ENCODE results near the gene ARL6IP5.

The ARL6IP5 gene

GRCh38 chr3:69119681-69120080, 34.9 kb downstream of the ARL6IP5 start:
- DNase-seq, result no peak

DNA sequence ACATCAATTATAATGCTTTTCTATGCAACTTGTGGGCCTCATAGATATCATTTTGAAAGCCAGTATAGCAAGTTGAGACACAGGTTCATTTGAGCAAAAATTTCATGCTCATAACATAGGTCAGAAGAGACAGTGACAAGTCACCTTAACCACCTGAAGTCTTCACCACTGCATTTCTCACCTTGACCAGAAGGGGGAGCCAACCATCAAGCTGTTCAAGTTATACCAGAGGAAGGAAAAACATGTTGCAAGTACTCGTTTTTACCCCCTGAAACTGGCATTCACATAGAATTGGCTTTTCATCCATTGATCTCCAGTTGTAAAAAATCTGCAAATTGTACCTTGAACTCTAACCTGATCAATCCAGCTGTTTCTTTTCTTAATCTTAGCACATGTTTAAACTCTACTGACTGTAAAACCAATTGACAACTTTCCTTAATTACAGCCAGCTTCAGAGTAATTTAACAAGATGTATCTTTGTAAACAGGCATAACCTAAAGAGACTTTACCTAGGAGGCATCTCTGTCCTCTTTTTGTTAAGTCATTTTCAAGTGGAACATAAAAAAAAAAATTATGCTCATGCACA, 36.2 kb downstream of the ARL6IP5 start:
- peak; percentile 31 for DNase-seq

DNA sequence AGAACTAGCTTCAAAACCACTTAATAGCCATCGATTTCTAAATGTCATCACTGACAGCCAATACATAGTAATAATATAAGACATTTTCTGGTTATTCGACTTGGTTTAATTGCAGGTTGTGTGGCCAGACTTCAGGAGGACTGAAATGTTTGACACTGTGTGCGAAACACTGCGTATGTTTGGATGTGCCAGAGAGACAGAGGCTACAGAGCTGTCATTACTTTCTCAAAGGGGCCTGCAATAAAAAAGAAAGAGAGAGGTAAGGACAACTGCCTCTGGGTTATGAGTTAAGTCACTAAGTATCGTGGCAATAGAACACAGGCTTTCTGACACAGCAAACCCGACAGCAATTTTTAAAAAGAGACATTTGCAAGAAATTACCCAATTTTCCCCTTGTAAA, 36.8 kb downstream of the ARL6IP5 start:
- DNase-seq, result no peak

DNA sequence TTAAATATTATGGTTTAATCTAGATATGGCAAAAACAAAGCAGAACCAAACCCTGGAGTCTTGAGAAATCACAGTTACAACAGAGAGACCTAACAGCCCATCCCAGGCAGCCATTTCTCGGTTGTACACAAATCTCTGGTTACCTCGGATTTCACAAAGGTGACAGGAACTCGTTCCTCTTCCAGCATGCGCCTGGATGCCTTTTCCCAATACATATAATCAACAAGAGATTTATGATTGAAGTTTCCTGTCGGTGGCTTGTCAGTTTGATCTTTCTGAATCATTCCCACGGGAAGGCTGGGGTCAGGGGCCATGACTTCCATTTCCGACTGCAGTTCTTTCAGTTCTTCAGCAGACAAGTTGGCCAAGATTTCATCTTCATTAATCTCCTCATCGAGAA, 37.2 kb downstream of the ARL6IP5 start:
- no peak for DNase-seq

- DNase-seq, result no peak
Observed at GRCh38 chr3:69122403-69122802, 37.7 kb downstream of the ARL6IP5 start, which contains the start of gene LMOD3. TSS of gene LMOD3 (minus strand) at chr3:69122595. CDS start at chr3:69122386, 209 bp downstream.

DNA sequence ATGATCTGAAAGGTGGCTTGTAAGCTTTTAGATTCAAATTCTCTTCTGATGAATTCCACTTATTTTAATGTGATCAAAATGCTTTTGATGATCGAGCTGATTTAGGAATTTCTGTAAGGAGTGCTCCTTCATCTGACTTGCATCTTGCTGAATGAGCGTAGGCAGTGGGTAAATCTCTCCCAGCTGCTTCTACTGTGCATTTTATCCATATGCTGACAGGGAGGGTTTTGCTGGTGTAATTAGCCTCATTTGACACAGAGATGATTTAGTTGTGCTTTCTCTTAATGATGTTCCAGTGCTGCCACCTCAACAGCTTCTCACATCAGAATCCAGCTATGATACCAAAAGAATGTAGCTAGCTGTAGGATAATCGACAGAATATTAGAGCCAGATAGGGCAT, 41.5 kb downstream of the ARL6IP5 start:
- no peak for DNase-seq

DNA sequence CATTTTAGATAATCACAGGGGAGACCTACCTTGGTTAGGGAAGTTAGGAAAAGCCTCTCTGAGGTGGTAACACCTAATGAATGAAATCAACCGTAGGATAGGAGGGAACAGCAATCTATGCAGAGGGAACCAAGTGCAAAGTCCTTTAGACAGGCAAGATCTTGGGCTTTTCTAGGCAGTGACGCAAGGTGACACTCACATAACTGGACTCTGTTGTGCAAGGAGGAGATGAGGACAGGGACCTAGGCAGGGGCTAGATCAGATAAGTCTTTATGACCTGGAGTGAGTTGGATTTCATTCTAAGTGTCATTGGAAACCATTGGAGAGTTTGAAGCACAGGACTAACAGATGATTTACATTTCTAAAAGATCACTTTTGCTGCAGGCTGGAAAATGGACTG, 42.3 kb downstream of the ARL6IP5 start:
- no peak for DNase-seq

DNA sequence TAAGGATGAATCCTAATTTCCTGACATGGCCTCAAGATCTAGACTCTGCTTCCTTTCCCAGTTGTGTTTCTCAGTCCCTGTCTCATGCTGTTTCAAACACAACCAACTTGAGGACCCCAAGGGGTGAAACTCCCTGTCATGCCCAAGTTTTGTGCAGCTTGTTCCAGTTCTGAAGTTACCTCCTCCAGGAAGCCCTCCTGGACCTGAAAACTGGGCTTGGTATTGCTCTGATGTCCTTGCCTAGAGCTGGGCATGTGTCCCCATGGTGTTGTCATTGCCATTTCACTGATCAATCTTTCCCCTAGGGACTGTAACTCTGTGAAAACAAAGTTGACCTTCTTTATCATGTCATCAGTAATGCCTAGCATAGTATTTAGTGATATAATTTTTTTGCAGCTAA, 43.8 kb downstream of the ARL6IP5 start:
- no peak for DNase-seq

DNA sequence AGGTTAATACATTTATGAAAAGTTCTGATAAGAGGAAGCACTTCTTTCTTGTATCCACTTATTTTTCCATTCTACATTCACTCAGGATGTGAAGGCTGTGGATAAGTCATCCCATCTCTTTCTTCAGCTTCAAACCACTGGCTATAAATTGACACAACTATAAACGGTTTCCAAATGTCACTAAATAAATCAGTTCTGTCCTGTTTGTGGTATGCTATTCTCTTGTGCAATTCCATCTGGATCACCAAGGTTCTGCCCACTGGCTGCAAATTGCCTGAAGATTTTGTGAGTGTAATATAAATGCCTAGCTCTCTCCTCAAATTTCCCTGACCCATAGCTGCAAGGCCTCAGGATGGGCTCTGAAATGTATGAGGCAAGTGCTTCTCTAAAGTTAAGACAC, 44.8 kb downstream of the ARL6IP5 start:
- no peak for DNase-seq

- DNase-seq, result no peak
Observed at GRCh38 chr3:69130689-69131088, 46.0 kb downstream of the ARL6IP5 start.

- no peak for DNase-seq
Observed at GRCh38 chr3:69137005-69137404, 52.3 kb downstream of the ARL6IP5 start.

DNA sequence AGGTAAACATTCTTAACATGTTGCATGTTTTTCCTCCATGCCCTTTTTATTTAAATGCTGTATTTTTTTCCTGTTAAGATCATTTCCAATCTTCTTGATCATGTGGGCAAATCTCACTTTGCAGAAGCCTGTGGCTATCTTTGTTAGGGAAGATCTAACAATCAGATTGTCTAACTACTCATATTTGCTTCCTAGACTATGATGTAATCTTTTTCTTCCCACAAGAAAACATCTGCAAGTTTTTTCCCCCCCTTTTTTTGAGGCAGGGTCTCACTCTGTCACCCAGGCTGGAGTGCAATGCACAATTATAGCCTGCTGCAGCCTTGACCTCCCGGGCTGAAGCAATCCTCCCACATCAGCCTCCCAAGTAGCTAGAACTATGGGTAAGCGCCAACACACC, 52.7 kb downstream of the ARL6IP5 start:
- DNase-seq, result no peak

DNA sequence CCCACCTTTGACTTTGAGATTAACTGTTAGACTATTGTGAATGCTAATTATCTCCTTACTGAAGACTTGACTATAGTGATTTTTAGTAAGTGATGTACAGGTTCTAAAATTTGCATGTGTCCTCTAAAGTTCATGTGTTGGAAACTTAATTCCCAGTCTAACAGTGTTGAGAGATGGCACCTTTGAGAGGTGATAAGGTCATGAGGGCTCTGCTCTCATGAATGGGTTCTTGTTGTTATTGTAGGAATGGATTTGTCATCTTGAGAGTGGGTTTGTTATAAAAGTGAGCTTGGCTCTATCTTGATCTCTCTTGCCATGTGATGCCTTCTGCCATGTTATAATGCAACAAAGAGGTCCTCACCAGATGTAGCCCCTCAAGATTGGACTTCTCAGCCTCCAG, 56.6 kb downstream of the ARL6IP5 start:
- no peak for DNase-seq

DNA sequence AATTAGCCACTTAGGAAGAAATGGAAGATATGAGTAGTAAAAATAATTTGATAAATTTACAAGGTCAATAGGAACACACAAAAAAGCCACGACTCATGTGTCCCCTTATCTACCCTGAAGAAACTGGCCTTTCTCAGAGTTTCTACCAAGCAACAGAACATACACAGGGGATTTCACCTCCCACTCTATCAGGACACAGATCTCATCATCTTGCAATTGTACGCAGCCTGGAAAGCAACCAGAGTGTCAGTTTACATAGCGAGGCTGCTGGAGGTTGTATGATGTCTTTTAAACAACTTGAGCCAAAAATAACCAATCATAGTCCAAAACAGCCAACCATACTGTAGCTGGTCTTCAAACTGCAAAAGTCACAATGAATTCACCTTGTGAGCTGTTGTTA, 57.4 kb downstream of the ARL6IP5 start:
- no peak for DNase-seq

DNA sequence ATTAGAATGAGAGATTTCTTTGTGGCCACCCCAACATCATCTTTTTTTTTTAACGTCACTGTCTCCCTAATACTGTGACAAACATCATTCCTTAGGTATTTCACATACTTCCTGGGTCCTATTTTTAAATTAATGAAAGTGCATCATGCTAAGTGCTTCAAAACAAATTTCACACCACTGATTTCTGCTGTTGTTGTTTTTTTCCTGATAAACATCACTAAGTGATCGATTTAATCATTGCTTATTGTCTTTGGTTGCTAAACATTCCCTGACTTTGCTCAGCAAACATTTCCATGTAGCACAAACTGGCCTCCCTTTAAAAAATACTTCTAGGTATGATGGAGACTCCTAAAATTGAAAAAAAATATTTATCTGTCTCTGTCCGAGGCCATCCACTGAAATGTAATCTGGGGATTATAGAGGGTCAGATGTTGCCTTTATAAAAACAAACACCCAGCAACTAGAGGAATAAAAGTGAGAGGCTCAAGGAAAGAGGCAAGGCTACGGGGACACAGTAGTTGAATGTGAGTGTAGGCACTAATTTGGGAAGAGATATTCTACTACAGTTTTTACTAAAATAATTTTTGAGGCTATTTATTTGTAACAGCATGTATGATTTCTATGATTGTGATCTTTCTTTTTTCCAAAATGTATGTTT, 58.2 kb downstream of the ARL6IP5 start:
- no peak for DNase-seq

DNA sequence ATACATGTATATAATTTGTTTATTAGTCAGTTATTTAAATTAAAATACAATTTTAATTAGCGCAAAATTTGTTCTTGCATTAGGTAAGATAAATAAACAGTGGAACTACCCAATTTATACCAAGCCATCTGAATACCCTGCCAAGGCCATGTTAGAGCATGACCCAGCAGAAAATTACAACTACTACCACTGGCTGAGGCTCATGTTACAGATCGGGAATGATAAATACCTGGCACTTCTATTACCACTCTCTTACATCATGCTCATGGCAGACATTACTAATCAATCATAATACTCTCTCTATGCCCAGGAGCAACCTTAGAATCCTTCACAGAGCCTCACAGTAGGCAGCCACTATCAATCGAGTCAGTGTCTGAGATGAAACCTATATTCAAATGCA, 58.9 kb downstream of the ARL6IP5 start:
- no peak for DNase-seq

GRCh38 chr3:69144631-69145245, 60.0 kb downstream of the ARL6IP5 start:
- no peak for DNase-seq

DNA sequence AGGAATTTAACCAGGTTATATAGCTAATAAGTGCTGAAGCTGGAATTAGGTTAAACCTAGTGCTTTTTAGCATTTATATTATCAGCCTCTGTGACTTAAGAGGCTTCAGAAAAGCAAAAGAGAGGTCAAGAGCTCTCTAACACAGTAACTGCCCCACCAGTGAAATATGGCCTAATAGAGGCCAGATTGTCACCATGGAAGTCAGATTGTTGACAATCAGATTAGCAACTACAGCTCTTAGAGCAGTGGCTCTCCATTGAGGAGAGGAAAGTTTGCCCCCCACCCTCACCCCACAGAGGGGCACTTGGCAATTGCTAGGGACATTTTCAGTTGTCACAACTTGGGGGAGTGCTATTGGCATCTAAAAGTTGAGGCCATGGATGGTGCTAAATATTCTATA, 61.0 kb downstream of the ARL6IP5 start:
- DNase-seq, result no peak

DNA sequence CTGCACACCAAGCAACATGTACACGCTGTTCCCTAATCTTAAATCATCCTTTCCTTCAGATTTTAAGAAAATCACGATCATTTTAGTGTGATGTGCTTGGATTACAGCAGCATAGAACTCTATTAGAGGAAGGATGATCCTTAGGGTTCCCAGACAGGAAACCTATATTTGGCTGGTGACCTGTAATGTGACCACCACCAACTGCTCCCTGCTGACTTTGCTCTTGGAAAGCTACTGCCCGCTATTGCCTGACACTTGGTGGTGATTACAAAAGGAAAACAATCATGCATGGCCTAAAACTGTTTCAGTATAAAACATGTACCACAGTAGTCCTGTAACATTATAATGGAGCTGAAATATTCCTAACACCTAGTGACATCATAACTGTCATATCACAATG, 64.8 kb downstream of the ARL6IP5 start:
- DNase-seq, result no peak

Measured in T1000 (cell line).